ENCODE measurements around the gene TEKT1.
"Not testable (repeated sequence)": the region's sequence is repeated elsewhere in the genome, so short reads cannot be mapped to it uniquely, and the experiment has no call there.

The TEKT1 gene

GRCh38 chr17:6831661-6832263 is at the start of gene TEKT1:
TEKT1 (minus strand) TSS chr17:6831729; CDS start chr17:6830376, 1,353 bp downstream.
- DNase-seq: no peak

- not testable (repeated sequence) for DNase-seq
Measured at GRCh38 chr17:6879221-6879975, 47.9 kb upstream of the TEKT1 start.

GRCh38 chr17:6875276-6875675 is 43.7 kb upstream of the TEKT1 start:
- not testable (repeated sequence) for DNase-seq

GRCh38 chr17:6872936-6873335 is 41.4 kb upstream of the TEKT1 start:
- no peak for DNase-seq

GRCh38 chr17:6870841-6871240 is 39.3 kb upstream of the TEKT1 start:
- DNase-seq: no peak

- DNase-seq: no peak
Measured at GRCh38 chr17:6868582-6868981, 37.1 kb upstream of the TEKT1 start.

GRCh38 chr17:6867849-6868248 is 36.3 kb upstream of the TEKT1 start:
- DNase-seq: no peak

- no peak for DNase-seq
Measured at GRCh38 chr17:6862825-6863224, 31.3 kb upstream of the TEKT1 start.

GRCh38 chr17:6862122-6862521 is 30.6 kb upstream of the TEKT1 start:
- DNase-seq: no peak

GRCh38 chr17:6857904-6858303 is 26.4 kb upstream of the TEKT1 start:
- DNase-seq: no peak

- DNase-seq: no peak
Measured at GRCh38 chr17:6857336-6857735, 25.8 kb upstream of the TEKT1 start.

GRCh38 chr17:6856051-6856450 is 24.5 kb upstream of the TEKT1 start:
- DNase-seq: no peak

- DNase-seq: no peak
Measured at GRCh38 chr17:6853764-6854442, 22.4 kb upstream of the TEKT1 start.

- not testable (repeated sequence) for DNase-seq
Measured at GRCh38 chr17:6848545-6849179, 17.1 kb upstream of the TEKT1 start.

- not testable (repeated sequence) for DNase-seq
Measured at GRCh38 chr17:6846138-6846537, 14.6 kb upstream of the TEKT1 start.

- not testable (repeated sequence) for DNase-seq
Measured at GRCh38 chr17:6844406-6844805, 12.9 kb upstream of the TEKT1 start.

GRCh38 chr17:6843241-6843880 is 11.8 kb upstream of the TEKT1 start:
- no peak for DNase-seq

GRCh38 chr17:6841769-6842168 is 10.2 kb upstream of the TEKT1 start:
- DNase-seq: not testable (repeated sequence)

GRCh38 chr17:6830383-6830986 is 1.0 kb downstream of the TEKT1 start:
- DNase-seq: no peak

GRCh38 chr17:6823011-6823442 is 8.5 kb downstream of the TEKT1 start:
- no peak for DNase-seq

GRCh38 chr17:6818938-6819337 is 12.6 kb downstream of the TEKT1 start:
- DNase-seq: no peak

GRCh38 chr17:6816368-6816767 is 15.2 kb downstream of the TEKT1 start:
- not testable (repeated sequence) for DNase-seq
